Caco-2 (cell line): Measurements from ENCODE around the gene CAPZB. TPM values are rescaled to one million over a fixed set of nuclear protein-coding genes. Genes with fewer than 3 reads are reported as not detected.

Experiments used
- BruUV-seq: library from RNA; stranded (reverse); fragments of 400-500 nt; replicated peaks from 2 replicates; lab custom pipeline; 2021; lab: Mats Ljungman, UMichigan
- CTCF ChIA-PET: fragments of 300-600 bp; sonication (Branson Sonifier 250); formaldehyde crosslinking; loops from one replicate; lab custom pipeline; 2022; ENCODE audit warnings: antibody characterized with exemption; lab: Charles Lee
- POLR2A ChIA-PET: fragments of 300-600 bp; sonication (Branson Sonifier 250); formaldehyde crosslinking; loops from one replicate; lab custom pipeline; 2022; ENCODE audit warnings: antibody characterized with exemption; lab: Charles Lee
- DNase-seq, 2 experiments: peaks; one replicate each; pipeline versions ENCODE4 v3.0.0 to v3.0.0-alpha.2; 2020 to 2022
- H3K27me3 ChIP-seq: replicated peaks from 2 replicates; pipeline ENCODE4 v1.6.0; 2011; ENCODE audit warnings: low read length; ENCODE audit not compliant: control insufficient read depth, insufficient read depth
- H3K36me3 ChIP-seq: 2 replicates; pipeline ENCODE4 v1.5.1; 2011; ENCODE audit warnings: low read length; ENCODE audit not compliant: control insufficient read depth, insufficient read depth
- H3K4me1 ChIP-seq: fragments of 250-450 bp; sonication (Bioruptor Pico); 2 replicates; pipeline ENCODE4 v1.5.1; 2020; ENCODE audit warnings: mild to moderate bottlenecking
- H3K4me3 ChIP-seq: 2 replicates; pipeline ENCODE4 v1.5.1; 2011; ENCODE audit warnings: low read depth, mild to moderate bottlenecking, control low read depth, low read length
- H3K9me3 ChIP-seq: fragments of 250-450 bp; sonication (Bioruptor Pico); 2 replicates; pipeline ENCODE4 v1.5.1; 2020; ENCODE audit warnings: mild to moderate bottlenecking, moderate library complexity
- H3K27ac Mint-ChIP-seq: one replicate; pipeline ENCODE4 v1.8.0; 2022; ENCODE audit warnings: mixed read lengths; ENCODE audit not compliant: unreplicated experiment
- H3K27me3 Mint-ChIP-seq: one replicate; pipeline ENCODE4 v1.8.0; 2022; ENCODE audit warnings: mixed read lengths; ENCODE audit not compliant: insufficient read depth, unreplicated experiment
- H3K36me3 Mint-ChIP-seq: one replicate; pipeline ENCODE4 v1.8.0; 2022; ENCODE audit warnings: mild to moderate bottlenecking, mixed read lengths; ENCODE audit not compliant: insufficient read depth, unreplicated experiment
- H3K4me1 Mint-ChIP-seq: one replicate; pipeline ENCODE4 v1.8.0; 2022; ENCODE audit warnings: low read depth, mixed read lengths; ENCODE audit not compliant: unreplicated experiment
- H3K4me3 Mint-ChIP-seq: one replicate; pipeline ENCODE4 v1.8.0; 2022; ENCODE audit warnings: mild to moderate bottlenecking, moderate library complexity, mixed read lengths; ENCODE audit not compliant: unreplicated experiment
- H3K9me3 Mint-ChIP-seq: one replicate; pipeline ENCODE4 v1.8.0; 2022; ENCODE audit warnings: mixed read lengths; ENCODE audit not compliant: unreplicated experiment
- intact Hi-C: fragments of 100-400 bp; cut with micrococcal nuclease; formaldehyde crosslinking; loops from one replicate; pipeline ENCODE4 v1.10.0; 2022; ENCODE audit not compliant: unreplicated experiment
- total RNA-seq: library from RNA; stranded (reverse); gene quantifications from 2 replicates; pipeline ENCODE4 v1.2.3, GENCODE V29; 2022
- TF ChIP-seq, protein P1 (sequence below), 2 experiments: fragments of 200-600 bp in 1 of 2; IDR thresholded peaks; 1 replicate in 1 of 2; 2 replicates in 1 of 2; pipeline versions ENCODE4 v1.5.1 to v1.8.0; 2011 to 2022; ENCODE audit warnings: antibody characterized with exemption in 1 of 2, control low read depth in 1 of 2, inconsistent platforms in 1 of 2, low read depth in 1 of 2, low read length in 1 of 2, mild to moderate bottlenecking in 1 of 2, moderate library complexity in 1 of 2; ENCODE audit not compliant: insufficient read depth in 1 of 2, severe bottlenecking in 1 of 2, unreplicated experiment in 1 of 2

CAPZB gene
- total RNA-seq, 1 experiment from 2014 or later = 205 TPM

DNA sequence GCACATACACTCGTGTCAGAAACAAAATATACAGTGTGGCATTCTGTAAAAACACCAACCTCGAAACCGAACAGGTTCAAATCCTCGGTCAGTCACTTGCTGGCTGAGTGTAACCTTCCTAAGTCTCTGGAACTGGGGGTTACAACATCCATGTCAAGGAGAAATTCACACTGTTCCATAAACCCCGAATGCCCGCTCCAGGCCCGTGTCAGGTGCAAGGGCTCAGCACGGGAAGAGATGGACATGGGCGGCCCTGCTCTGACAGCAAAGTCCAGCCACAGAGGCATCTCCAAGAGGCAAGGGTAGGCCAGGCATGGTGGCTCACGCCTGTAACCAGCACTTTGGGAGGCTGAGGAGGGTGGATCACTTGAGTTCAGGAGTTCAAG is 93.8 kb downstream of the CAPZB start:
- TF ChIP-seq, protein P1, sequence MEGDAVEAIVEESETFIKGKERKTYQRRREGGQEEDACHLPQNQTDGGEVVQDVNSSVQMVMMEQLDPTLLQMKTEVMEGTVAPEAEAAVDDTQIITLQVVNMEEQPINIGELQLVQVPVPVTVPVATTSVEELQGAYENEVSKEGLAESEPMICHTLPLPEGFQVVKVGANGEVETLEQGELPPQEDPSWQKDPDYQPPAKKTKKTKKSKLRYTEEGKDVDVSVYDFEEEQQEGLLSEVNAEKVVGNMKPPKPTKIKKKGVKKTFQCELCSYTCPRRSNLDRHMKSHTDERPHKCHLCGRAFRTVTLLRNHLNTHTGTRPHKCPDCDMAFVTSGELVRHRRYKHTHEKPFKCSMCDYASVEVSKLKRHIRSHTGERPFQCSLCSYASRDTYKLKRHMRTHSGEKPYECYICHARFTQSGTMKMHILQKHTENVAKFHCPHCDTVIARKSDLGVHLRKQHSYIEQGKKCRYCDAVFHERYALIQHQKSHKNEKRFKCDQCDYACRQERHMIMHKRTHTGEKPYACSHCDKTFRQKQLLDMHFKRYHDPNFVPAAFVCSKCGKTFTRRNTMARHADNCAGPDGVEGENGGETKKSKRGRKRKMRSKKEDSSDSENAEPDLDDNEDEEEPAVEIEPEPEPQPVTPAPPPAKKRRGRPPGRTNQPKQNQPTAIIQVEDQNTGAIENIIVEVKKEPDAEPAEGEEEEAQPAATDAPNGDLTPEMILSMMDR (IDR thresholded peaks at IDR 0.05; ENCODE audit: insufficient read depth in 1 of 2, low read depth in 1 of 2, low read length in 1 of 2, severe bottlenecking in 1 of 2, unreplicated experiment in 1 of 2) = peak in 1 of 2 experiments; percentile 3
- no peak for DNase-seq
- no peaks in the 10 kb centered on the region; the same call in 1 of the 2 replicates for H3K36me3 ChIP-seq
- no peak overlapping the region for H3K4me3 ChIP-seq
- H3K4me1 ChIP-seq = peaks cover 20% of the 10 kb centered on the region
- no TSS peak for BruUV-seq
- POLR2A ChIA-PET = no interaction called here
- Mint-ChIP-seq H3K27me3 (no peaks in the 10 kb centered on the region), H3K9me3 (no peaks in the 10 kb centered on the region), H3K4me3 (no peak overlapping the region), H3K4me1 (peaks cover 9% of the 10 kb centered on the region), H3K36me3 (no peaks in the 10 kb centered on the region), H3K27ac (no peak overlapping the region)
- no peaks in the 10 kb centered on the region for H3K27me3 ChIP-seq
- no peaks in the 10 kb centered on the region for H3K9me3 ChIP-seq
- intact Hi-C loops = loop anchor here (1.0 to 5.0 kb wide), 2 partner anchors 191 to 262 kb away; no protein-coding TSS in a partner anchor
- CTCF ChIA-PET = interaction anchor here (0.9 to 1.4 kb wide), 3 partner anchors 18 to 262 kb away, joined by 3 to 5 read pairs (median 4); no protein-coding TSS in a partner anchor

DNA sequence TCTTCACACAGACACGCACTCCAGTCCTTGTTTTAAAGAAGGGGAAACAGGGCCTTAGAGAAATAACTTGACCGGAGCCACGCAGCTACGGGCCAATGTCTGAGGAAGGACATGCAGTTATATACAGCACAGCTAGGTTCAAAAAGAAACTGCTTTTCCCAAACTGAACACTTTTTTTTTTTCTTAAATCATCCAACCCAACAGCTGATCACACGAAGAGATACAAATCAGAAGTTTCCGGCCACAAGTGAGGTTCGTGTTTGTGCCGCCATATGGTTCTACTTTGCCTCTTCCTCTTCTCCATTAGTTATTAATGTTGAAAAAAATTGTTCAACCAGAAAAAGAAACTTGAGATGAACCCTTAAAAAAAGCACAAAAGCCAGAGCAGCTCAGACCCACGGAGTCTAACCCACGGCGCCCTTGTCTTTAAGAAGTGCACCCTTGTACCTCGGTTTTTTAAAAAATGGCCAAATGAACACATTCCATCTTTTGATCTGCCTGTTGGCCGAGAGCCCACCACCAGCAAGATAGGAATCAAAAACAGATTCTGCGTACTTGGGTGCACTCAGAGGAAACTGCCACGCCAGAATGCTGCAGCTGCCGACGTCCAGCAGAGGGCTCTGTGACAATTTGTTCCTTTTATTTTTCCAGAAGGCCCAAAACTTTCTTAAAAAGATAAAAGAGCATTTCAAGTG is 94.3 kb downstream of the CAPZB start:
- peaks cover 9% of the 10 kb centered on the region for H3K4me1 Mint-ChIP-seq
- intact Hi-C loops = loop anchor here (1.0 to 5.0 kb wide), 2 partner anchors 191 to 262 kb away; no protein-coding TSS in a partner anchor
- TF ChIP-seq, protein P1 (IDR thresholded peaks at IDR 0.05; ENCODE audit: insufficient read depth in 1 of 2, low read depth in 1 of 2, low read length in 1 of 2, severe bottlenecking in 1 of 2, unreplicated experiment in 1 of 2) = peak; percentile 59 to 76
- POLR2A ChIA-PET = no interaction called here
- H3K27me3 Mint-ChIP-seq = no peaks in the 10 kb centered on the region
- Histone ChIP-seq H3K4me1 (peaks cover 25% of the 10 kb centered on the region), H3K36me3 (no peaks in the 10 kb centered on the region; the same call in 1 of the 2 replicates), H3K9me3 (no peaks in the 10 kb centered on the region), H3K4me3 (no peak overlapping the region), H3K27me3 (no peaks in the 10 kb centered on the region)
- peak in 1 of 2 experiments; percentile 35 for DNase-seq
- peak overlapping the region; percentile 20 for H3K27ac Mint-ChIP-seq
- no peaks in the 10 kb centered on the region for H3K9me3 Mint-ChIP-seq
- no peak overlapping the region for H3K4me3 Mint-ChIP-seq
- H3K36me3 Mint-ChIP-seq = no peaks in the 10 kb centered on the region
- no TSS peak for BruUV-seq
- CTCF ChIA-PET = interaction anchor here (0.9 to 1.4 kb wide), 3 partner anchors 19 to 263 kb away, joined by 3 to 5 read pairs (median 4); no protein-coding TSS in a partner anchor

DNA sequence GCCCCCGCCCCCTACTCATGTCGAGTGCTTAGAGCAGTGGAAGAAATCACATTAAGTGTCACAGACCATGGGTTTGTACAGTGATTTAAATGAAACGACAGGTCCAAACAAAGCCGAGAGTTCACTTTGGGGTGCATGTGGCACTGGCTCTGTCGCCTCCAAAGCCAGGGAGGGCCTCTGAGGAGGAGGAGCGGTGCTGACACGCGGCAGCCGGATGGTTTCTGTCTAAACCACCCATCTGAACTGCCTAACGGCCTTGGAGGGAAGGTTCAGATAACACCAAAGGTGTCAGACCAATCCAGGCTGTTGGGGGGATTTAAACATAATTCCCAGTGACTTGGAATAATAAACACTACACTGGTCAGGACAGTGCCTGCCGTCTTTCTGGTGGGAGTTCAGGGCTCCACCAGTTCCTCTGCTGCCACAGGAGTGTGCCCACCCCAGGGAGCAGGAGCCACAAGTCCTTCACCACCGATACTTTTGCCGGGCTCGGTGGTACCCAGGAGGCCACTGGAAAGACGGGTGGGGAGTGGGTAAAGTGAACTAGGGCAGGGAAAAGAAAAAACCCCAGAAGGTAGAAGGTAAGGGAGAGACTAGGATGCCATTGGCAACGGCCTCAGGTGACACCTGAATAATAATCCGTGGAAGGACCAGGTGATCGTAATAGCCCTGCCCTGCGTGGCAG is 95.0 kb downstream of the CAPZB start:
- ChIA-PET POLR2A (no interaction called here), CTCF (interaction anchor here (1.4 kb wide), 1 partner anchor 261 kb away, joined by 5 read pairs; no protein-coding TSS in a partner anchor)
- H3K4me1 ChIP-seq = peaks cover 31% of the 10 kb centered on the region

More for the DNA sequence above, 95.0 kb downstream of the CAPZB start:
- no peaks in the 10 kb centered on the region for H3K27me3 ChIP-seq
- no peak for DNase-seq
- Mint-ChIP-seq H3K27ac (peak overlapping the region; percentile 20), H3K4me3 (no peak overlapping the region), H3K36me3 (peaks cover 5% of the 10 kb centered on the region), H3K9me3 (no peaks in the 10 kb centered on the region), H3K27me3 (no peaks in the 10 kb centered on the region), H3K4me1 (peaks cover 16% of the 10 kb centered on the region)
- no peak overlapping the region for H3K4me3 ChIP-seq
- H3K36me3 ChIP-seq = no peaks in the 10 kb centered on the region
- no TSS peak for BruUV-seq
- no peaks in the 10 kb centered on the region for H3K9me3 ChIP-seq
- intact Hi-C loops = loop anchor here (5.0 kb wide), 1 partner anchor 192 kb away; no protein-coding TSS in a partner anchor
- TF ChIP-seq, protein P1 (IDR thresholded peaks at IDR 0.05; ENCODE audit: insufficient read depth in 1 of 2, low read depth in 1 of 2, low read length in 1 of 2, severe bottlenecking in 1 of 2, unreplicated experiment in 1 of 2) = no peak
